ENCODE results near the gene ZNF219.
A peak's percentile ranks its signal among the peaks of the same experiment; 100 is the strongest.

Gene ZNF219

DNA sequence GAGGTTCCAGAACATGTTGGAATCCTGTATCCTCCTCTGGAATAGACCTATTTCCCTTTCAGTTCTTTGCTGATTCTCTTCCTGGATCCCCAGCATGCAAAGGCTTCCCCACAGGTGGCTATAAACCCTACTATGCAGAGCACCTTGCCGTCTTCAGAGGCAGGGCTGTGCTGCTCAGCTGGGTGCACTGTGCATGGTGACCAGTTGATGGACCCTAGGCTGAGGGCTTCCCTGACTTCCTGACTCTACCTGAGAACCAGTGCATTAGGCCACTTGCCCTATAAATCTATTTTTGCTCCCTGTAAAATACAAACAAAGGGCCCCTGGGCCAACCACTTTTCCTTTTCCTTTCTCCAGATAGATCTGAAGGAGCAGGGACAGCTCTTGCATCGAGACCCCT lies 14.1 kb downstream of the ZNF219 start:
- Histone ChIP-seq H3K9me3 (ENCODE audit: insufficient read depth, low read depth, low read length) (no peaks in the 10 kb centered on the region), H3K4me3 (ENCODE audit: low read length) (no peak overlapping the region), H3K4me1 (ENCODE audit: insufficient read depth, low read length) (peaks cover 5% of the 10 kb centered on the region; the same call in 1 of the 2 replicates), H3K27ac (ENCODE audit: low read length) (no peak overlapping the region), H3K36me3 (ENCODE audit: insufficient read depth, low read depth, low read length) (peaks cover 90% of the 10 kb centered on the region), H3K27me3 (ENCODE audit: insufficient read depth, low read length) (no peaks in the 10 kb centered on the region), H3K9ac (ENCODE audit: low read depth, low read length) (no peak overlapping the region)

DNA sequence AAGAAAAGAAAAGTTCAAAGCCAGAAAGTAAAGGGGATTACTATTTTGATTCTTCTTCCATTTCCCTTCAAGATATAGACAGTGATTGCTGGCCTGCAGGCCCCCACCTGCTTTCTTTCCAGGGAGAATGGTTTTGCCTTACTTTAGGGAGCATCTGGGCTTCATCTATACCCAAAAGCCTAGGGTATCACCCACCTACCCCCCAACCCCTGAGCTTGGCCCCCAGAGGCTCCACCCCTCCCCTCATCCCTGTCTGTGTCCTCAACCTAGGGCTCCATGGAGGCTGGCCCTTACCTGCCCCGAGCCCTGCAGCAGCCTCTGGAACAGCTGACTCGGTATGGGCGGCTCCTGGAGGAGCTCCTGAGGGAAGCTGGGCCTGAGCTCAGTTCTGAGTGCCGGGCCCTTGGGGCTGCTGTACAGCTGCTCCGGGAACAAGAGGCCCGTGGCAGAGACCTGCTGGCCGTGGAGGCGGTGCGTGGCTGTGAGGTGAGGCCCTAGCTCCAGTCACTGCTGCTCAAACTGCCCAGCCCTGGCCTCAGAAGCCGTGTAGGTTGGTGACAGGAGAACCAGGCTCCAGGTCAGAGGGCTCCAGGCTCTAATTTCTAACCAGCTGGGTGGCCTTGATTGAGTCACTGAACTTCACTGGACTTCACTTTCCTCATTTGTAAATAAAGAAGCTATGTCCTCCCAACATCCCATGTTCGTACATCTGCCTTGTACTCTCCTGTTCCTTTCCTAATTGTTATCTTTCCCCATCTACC lies 14.7 kb downstream of the ZNF219 start:
- H3K9ac ChIP-seq (ENCODE audit: low read depth, low read length), result no peak overlapping the region
- H3K27ac ChIP-seq (ENCODE audit: low read length), result no peak overlapping the region
- H3K36me3 ChIP-seq (ENCODE audit: insufficient read depth, low read depth, low read length), result peaks cover 90% of the 10 kb centered on the region
- H3K4me1 ChIP-seq (ENCODE audit: insufficient read depth, low read length), result peaks cover 5% of the 10 kb centered on the region; the same call in 1 of the 2 replicates
- H3K27me3 ChIP-seq (ENCODE audit: insufficient read depth, low read length), result no peaks in the 10 kb centered on the region
- no peak overlapping the region for H3K4me3 ChIP-seq (ENCODE audit: low read length)
- H3K9me3 ChIP-seq (ENCODE audit: insufficient read depth, low read depth, low read length), result no peaks in the 10 kb centered on the region

DNA sequence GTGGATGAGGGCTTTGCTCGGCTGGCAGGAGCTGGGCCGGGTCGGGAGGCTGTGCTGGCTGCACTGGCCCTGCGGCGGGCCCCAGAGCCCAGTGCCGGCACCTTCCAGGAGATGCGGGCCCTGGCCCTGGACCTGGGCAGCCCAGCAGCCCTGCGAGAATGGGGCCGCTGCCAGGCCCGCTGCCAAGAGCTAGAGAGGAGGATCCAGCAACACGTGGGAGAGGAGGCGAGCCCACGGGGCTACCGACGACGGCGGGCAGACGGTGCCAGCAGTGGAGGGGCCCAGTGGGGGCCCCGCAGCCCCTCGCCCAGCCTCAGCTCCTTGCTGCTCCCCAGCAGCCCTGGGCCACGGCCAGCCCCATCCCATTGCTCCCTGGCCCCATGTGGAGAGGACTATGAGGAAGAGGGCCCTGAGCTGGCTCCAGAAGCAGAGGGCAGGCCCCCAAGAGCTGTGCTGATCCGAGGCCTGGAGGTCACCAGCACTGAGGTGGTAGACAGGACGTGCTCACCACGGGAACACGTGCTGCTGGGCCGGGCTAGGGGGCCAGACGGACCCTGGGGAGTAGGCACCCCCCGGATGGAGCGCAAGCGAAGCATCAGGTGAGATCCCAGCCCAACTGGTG lies 16.8 kb downstream of the ZNF219 start:
- H3K4me1 ChIP-seq (ENCODE audit: insufficient read depth, low read length), result no peaks in the 10 kb centered on the region
- H3K9ac ChIP-seq (ENCODE audit: low read depth, low read length), result no peak overlapping the region
- no peak overlapping the region for H3K4me3 ChIP-seq (ENCODE audit: low read length)
- H3K27ac ChIP-seq (ENCODE audit: low read length), result no peak overlapping the region
- no peaks in the 10 kb centered on the region for H3K9me3 ChIP-seq (ENCODE audit: insufficient read depth, low read depth, low read length)
- H3K36me3 ChIP-seq (ENCODE audit: insufficient read depth, low read depth, low read length), result peaks cover 96% of the 10 kb centered on the region
- H3K27me3 ChIP-seq (ENCODE audit: insufficient read depth, low read length), result no peaks in the 10 kb centered on the region

DNA sequence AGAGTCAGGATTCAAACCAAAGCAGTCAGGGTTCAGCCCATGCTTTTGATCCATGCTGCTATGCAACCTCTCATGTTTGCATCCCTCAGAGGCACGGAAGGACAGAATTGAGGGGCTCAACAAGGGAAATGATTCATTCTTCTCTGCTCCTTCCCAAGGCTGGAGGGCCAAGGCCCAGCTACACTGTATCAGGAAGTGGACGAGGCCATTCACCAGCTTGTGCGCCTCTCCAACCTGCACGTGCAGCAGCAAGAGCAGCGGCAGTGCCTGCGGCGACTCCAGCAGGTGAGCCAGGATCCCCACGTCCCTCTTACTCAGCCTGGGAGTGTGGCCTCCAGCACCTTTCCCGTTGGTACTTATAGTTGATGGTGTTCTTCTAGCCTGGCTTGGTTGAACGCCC lies 19.7 kb downstream of the ZNF219 start:
- H3K27me3 ChIP-seq (ENCODE audit: insufficient read depth, low read length), result no peaks in the 10 kb centered on the region
- H3K4me1 ChIP-seq (ENCODE audit: insufficient read depth, low read length), result no peaks in the 10 kb centered on the region
- H3K9ac ChIP-seq (ENCODE audit: low read depth, low read length), result no peak overlapping the region
- no peak overlapping the region for H3K4me3 ChIP-seq (ENCODE audit: low read length)
- H3K9me3 ChIP-seq (ENCODE audit: insufficient read depth, low read depth, low read length), result no peaks in the 10 kb centered on the region
- peaks cover 96% of the 10 kb centered on the region for H3K36me3 ChIP-seq (ENCODE audit: insufficient read depth, low read depth, low read length)
- H3K27ac ChIP-seq (ENCODE audit: low read length), result no peak overlapping the region

DNA sequence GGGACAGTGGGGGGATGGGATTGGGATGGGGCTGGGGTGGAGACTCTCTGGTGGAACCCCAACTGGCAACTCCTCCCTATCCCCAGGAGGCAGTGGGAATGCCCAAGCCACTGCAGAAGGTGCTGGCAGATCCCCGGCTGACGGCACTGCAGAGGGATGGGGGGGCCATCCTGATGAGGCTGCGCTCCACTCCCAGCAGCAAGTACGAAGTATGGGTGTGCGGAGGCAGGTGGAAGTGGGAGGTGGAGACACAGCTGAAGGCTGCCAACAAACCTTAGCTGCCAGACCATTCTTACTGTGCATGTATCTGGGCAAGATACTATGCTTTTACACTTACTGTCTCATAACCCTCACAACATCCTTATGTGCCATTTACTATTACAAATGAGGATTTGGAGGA lies 20.2 kb downstream of the ZNF219 start:
- no peak overlapping the region for H3K4me3 ChIP-seq (ENCODE audit: low read length)
- no peak overlapping the region for H3K9ac ChIP-seq (ENCODE audit: low read depth, low read length)
- H3K9me3 ChIP-seq (ENCODE audit: insufficient read depth, low read depth, low read length), result no peaks in the 10 kb centered on the region
- H3K27me3 ChIP-seq (ENCODE audit: insufficient read depth, low read length), result no peaks in the 10 kb centered on the region
- H3K4me1 ChIP-seq (ENCODE audit: insufficient read depth, low read length), result no peaks in the 10 kb centered on the region
- peaks cover 96% of the 10 kb centered on the region for H3K36me3 ChIP-seq (ENCODE audit: insufficient read depth, low read depth, low read length)
- no peak overlapping the region for H3K27ac ChIP-seq (ENCODE audit: low read length)

DNA sequence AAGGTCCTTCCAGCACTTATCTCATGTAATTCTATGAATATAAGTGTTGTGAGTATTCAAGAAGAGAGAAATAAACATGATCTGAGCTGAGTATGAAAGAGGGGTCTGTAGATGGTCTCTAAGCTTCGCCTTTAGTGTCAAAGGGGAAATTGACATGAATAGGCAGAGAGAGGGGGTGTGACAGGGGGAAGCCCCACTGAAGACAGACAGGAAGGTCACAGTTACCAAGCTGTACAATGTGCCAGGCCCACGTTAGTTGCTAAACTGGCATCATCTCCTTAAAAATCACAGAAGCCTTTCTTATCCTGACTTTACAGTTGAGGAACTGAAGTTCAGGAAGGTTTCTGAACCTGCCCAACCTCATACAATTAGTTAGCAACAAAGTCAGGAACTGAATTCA lies 20.8 kb downstream of the ZNF219 start:
- no peaks in the 10 kb centered on the region for H3K9me3 ChIP-seq (ENCODE audit: insufficient read depth, low read depth, low read length)
- H3K4me1 ChIP-seq (ENCODE audit: insufficient read depth, low read length), result no peaks in the 10 kb centered on the region
- no peak overlapping the region for H3K9ac ChIP-seq (ENCODE audit: low read depth, low read length)
- H3K36me3 ChIP-seq (ENCODE audit: insufficient read depth, low read depth, low read length), result peaks cover 98% of the 10 kb centered on the region
- H3K27ac ChIP-seq (ENCODE audit: low read length), result no peak overlapping the region
- H3K4me3 ChIP-seq (ENCODE audit: low read length), result no peak overlapping the region
- H3K27me3 ChIP-seq (ENCODE audit: insufficient read depth, low read length), result no peaks in the 10 kb centered on the region; the same call in 1 of the 2 replicates

DNA sequence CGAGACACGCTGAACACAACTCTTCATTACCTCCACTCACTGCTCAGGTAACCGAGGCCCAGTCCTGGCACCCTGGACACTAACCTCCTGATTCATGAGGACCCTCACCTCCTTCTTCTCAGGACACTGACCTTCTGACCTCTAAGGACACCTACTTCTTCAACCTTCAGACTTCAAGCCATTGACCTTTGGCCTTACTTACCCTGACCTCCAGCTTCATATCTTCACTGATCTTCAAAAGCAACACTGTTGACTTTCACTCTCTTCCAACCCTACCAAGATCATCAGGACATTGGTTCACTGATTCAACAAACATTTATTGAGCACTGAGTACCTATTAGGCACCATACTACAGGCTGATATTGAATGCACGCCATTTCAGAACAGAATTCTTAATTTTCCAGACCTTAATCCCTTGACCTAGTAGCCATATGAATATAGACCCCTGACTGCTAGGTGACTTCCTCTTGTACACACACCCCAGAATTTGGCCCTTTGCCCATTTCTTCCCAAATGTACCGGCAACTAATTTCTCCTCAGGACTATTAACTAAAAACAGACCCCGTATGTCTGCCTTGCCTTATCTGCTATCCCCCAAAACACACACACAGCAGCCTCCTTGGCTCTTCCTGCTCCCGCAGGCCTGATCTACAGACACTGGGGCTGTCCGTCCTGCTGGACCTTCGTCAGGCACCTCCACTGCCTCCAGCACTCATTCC lies 22.6 kb downstream of the ZNF219 start:
- Histone ChIP-seq H3K27me3 (ENCODE audit: insufficient read depth, low read length) (no peaks in the 10 kb centered on the region; the same call in 1 of the 2 replicates), H3K36me3 (ENCODE audit: insufficient read depth, low read depth, low read length) (peaks cover 85% of the 10 kb centered on the region), H3K9ac (ENCODE audit: low read depth, low read length) (no peak overlapping the region), H3K4me1 (ENCODE audit: insufficient read depth, low read length) (peaks cover 5% of the 10 kb centered on the region), H3K4me3 (ENCODE audit: low read length) (no peak overlapping the region), H3K9me3 (ENCODE audit: insufficient read depth, low read depth, low read length) (no peaks in the 10 kb centered on the region), H3K27ac (ENCODE audit: low read length) (no peak overlapping the region)

DNA sequence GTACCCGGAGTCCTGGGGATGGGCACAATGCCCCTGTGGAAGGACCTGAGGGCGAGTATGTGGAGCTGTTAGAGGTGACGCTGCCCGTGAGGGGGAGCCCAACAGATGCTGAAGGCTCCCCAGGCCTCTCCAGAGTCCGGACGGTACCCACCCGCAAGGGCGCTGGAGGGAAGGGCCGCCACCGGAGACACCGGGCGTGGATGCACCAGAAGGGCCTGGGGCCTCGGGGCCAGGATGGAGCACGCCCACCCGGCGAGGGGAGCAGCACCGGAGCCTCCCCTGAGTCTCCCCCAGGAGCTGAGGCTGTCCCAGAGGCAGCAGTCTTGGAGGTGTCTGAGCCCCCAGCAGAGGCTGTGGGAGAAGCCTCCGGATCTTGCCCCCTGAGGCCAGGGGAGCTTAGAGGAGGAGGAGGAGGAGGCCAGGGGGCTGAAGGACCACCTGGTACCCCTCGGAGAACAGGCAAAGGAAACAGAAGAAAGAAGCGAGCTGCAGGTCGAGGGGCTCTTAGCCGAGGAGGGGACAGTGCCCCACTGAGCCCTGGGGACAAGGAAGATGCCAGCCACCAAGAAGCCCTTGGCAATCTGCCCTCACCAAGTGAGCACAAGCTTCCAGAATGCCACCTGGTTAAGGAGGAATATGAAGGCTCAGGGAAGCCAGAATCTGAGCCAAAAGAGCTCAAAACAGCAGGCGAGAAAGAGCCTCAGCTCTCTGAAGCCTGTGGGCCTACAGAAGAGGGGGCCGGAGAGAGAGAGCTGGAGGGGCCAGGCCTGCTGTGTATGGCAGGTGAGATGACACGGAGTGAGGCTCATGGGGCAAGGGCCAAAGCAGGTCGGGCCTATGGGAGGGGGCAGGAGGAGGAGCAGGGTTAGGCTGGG lies 23.8 kb downstream of the ZNF219 start:
- H3K9me3 ChIP-seq (ENCODE audit: insufficient read depth, low read depth, low read length), result no peaks in the 10 kb centered on the region
- H3K9ac ChIP-seq (ENCODE audit: low read depth, low read length), result no peak overlapping the region
- peaks cover 73% of the 10 kb centered on the region for H3K36me3 ChIP-seq (ENCODE audit: insufficient read depth, low read depth, low read length)
- peaks cover 5% of the 10 kb centered on the region for H3K4me1 ChIP-seq (ENCODE audit: insufficient read depth, low read length)
- no peaks in the 10 kb centered on the region; the same call in 1 of the 2 replicates for H3K27me3 ChIP-seq (ENCODE audit: insufficient read depth, low read length)
- H3K27ac ChIP-seq (ENCODE audit: low read length), result no peak overlapping the region
- no peak overlapping the region for H3K4me3 ChIP-seq (ENCODE audit: low read length)

DNA sequence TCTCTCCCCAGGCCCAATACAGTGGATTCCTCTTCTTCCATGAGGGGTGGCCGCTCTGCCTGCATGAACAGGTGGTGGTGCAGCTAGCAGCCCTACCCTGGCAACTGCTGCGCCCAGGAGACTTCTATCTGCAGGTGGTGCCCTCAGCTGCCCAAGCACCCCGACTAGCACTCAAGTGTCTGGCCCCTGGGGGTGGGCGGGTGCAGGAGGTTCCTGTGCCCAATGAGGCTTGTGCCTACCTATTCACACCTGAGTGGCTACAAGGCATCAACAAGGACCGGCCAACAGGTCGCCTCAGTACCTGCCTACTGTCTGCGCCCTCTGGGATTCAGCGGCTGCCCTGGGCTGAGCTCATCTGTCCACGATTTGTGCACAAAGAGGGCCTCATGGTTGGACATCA lies 24.5 kb downstream of the ZNF219 start:
- H3K4me3 ChIP-seq (ENCODE audit: low read length), result no peak overlapping the region
- no peak overlapping the region for H3K27ac ChIP-seq (ENCODE audit: low read length)
- H3K36me3 ChIP-seq (ENCODE audit: insufficient read depth, low read depth, low read length), result peaks cover 66% of the 10 kb centered on the region
- H3K4me1 ChIP-seq (ENCODE audit: insufficient read depth, low read length), result peaks cover 5% of the 10 kb centered on the region
- no peak overlapping the region for H3K9ac ChIP-seq (ENCODE audit: low read depth, low read length)
- H3K27me3 ChIP-seq (ENCODE audit: insufficient read depth, low read length), result peaks cover 5% of the 10 kb centered on the region
- H3K9me3 ChIP-seq (ENCODE audit: insufficient read depth, low read depth, low read length), result no peaks in the 10 kb centered on the region

DNA sequence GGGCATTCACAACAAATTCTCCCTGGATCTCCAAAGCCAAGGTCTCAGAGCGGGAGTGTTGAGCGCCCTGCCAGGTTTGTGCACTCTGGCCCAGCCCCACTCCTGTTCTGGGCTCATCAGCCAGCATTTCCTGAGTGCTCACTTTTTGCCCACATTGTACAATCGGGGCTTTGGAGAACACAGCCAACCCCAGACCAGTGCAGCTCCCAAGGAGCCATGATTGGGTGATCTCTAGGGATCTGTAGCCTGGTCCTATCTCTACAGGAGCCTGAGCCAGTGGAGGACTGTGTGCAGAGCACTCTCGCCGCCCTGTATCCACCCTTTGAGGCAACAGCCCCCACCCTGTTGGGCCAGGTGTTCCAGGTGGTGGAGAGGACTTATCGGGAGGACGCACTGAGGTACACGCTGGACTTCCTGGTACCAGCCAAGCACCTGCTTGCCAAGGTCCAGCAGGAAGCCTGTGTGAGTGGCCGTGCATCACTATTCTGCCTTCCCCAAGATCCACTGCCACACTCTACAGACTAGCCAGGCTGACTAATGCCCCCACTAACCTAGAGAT lies 25.6 kb downstream of the ZNF219 start:
- Histone ChIP-seq H3K9ac (ENCODE audit: low read depth, low read length) (peak overlapping the region; percentile 94; the same call in 1 of the 2 replicates), H3K4me1 (ENCODE audit: insufficient read depth, low read length) (peaks cover 8% of the 10 kb centered on the region), H3K27ac (ENCODE audit: low read length) (no peak overlapping the region), H3K27me3 (ENCODE audit: insufficient read depth, low read length) (peaks cover 13% of the 10 kb centered on the region), H3K36me3 (ENCODE audit: insufficient read depth, low read depth, low read length) (peaks cover 55% of the 10 kb centered on the region), H3K4me3 (ENCODE audit: low read length) (peak overlapping the region; percentile 94; the same call in 1 of the 2 replicates), H3K9me3 (ENCODE audit: insufficient read depth, low read depth, low read length) (no peaks in the 10 kb centered on the region)

DNA sequence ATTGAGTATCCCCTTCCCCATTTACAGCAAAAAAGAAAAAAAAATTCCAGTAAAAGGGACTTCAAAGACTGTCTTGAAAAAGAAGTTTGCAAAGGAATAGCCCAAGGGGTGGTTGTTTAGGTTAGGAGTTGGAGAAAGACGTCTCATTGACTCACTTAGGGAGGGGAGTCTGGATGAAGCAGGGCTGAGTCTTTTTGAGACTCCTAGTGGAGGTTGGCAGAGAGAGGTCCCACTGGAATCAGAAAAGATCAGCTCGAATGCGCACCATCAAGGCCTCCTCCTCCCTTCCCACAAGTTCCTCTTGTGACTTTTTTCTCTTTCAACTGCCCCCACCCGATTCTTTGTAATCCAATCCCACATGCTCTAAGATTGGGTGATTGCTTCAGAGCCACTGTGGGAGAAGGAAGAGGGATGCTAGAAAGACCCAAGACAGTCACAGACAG lies 26.4 kb downstream of the ZNF219 start:
- Histone ChIP-seq H3K36me3 (ENCODE audit: insufficient read depth, low read depth, low read length) (peaks cover 48% of the 10 kb centered on the region), H3K9ac (ENCODE audit: low read depth, low read length) (peak overlapping the region; percentile 94; the same call in 1 of the 2 replicates), H3K4me3 (ENCODE audit: low read length) (peak overlapping the region; percentile 94), H3K27me3 (ENCODE audit: insufficient read depth, low read length) (peaks cover 21% of the 10 kb centered on the region), H3K9me3 (ENCODE audit: insufficient read depth, low read depth, low read length) (no peaks in the 10 kb centered on the region), H3K27ac (ENCODE audit: low read length) (peak overlapping the region; percentile 80), H3K4me1 (ENCODE audit: insufficient read depth, low read length) (peaks cover 8% of the 10 kb centered on the region)
